Measurements from ENCODE around the gene NBAS. TPM values are rescaled to one million over a fixed set of nuclear protein-coding genes. Genes with fewer than 3 reads are reported as not detected.

The NBAS gene
- total and polyA plus RNA-seq, 7 experiments from 2014 or later, result 18.6 to 41.6 (median 32.7) TPM

DNA sequence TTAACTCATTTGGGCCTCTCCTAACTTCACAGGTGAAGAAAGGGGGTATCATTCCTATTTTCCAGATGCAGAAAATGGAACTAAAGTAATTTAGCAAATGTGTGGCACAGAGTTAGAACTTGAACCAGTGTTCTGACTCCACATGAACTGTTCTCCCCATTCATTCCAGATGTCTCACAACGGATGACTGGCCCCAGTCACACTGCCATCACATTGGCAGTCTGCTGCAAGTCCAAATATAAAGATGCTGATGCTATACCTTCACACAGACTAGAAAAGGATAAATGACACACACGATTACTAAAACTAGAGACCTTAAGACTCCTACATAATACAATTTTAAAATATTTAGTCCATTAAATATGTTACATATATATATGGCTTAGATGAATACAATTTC is 195.7 kb downstream of the NBAS start:
- no peak overlapping the region for H3K27ac Mint-ChIP-seq
- peaks cover 0 to 11% (median 0%) of the 10 kb centered on the region in 7 donors for H3K4me1 Mint-ChIP-seq
- POLR2A ChIA-PET, result no interaction called here
- H3K4me3 Mint-ChIP-seq, result no peak overlapping the region
- Histone ChIP-seq H3K27me3 (ENCODE audit: control insufficient read depth in 2 of 2, insufficient read depth in 2 of 2, low read length in 2 of 2) (no peaks in the 10 kb centered on the region), H3K36me3 (ENCODE audit: control insufficient read depth in 2 of 3, insufficient read depth in 3 of 3, low read length in 3 of 3) (peaks cover 0 to 32% (median 4%) of the 10 kb centered on the region in 3 experiments), H3K4me1 (ENCODE audit: control insufficient read depth in 2 of 2, insufficient read depth in 2 of 2, low read length in 2 of 2) (no peaks in the 10 kb centered on the region), H3K27ac (ENCODE audit: low read depth, low read length) (no peak overlapping the region), H3K4me3 (ENCODE audit: low read length) (no peak overlapping the region), H3K9me3 (ENCODE audit: control insufficient read depth in 2 of 3, low read length in 3 of 3) (no peaks in the 10 kb centered on the region)
- H3K27me3 Mint-ChIP-seq, result no peaks in the 10 kb centered on the region
- H3K36me3 Mint-ChIP-seq, result peaks cover 6 to 57% (median 36%) of the 10 kb centered on the region in 5 donors
- ATAC-seq, result no peak
- no peaks in the 10 kb centered on the region for H3K9me3 Mint-ChIP-seq
- CTCF ChIA-PET, result interaction anchor here (0.8 kb wide), 1 partner anchor 9 kb away, joined by 3 read pairs; no protein-coding TSS in a partner anchor
- intact Hi-C loops (cut with micrococcal nuclease), result no loop called here
- DNase-seq, result no peak

DNA sequence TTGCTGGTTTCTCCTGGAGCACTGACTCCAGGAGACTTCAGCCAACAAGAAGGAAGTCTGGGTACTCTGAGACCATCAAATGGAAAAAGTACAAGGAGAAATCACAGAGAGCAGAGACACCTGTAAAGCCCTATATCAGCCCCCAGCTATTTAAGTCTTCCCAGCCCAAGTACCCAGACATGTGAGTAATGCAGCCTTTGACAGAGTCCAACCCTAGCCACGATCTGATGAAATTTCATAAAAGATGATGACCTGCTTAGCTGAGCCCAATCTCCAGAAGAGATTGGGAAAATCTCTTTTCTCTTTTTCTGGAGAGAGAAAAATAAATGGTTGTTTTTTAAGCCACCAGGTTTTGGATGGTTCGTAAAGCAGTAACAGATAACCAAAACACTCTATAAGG is 196.6 kb downstream of the NBAS start:
- Histone ChIP-seq H3K4me3 (ENCODE audit: low read length) (no peak overlapping the region), H3K9me3 (ENCODE audit: control insufficient read depth in 2 of 3, low read length in 3 of 3) (no peaks in the 10 kb centered on the region), H3K36me3 (ENCODE audit: control insufficient read depth in 2 of 3, insufficient read depth in 3 of 3, low read length in 3 of 3) (peaks cover 0 to 32% (median 4%) of the 10 kb centered on the region in 3 experiments), H3K27me3 (ENCODE audit: control insufficient read depth in 2 of 2, insufficient read depth in 2 of 2, low read length in 2 of 2) (no peaks in the 10 kb centered on the region), H3K4me1 (ENCODE audit: control insufficient read depth in 2 of 2, insufficient read depth in 2 of 2, low read length in 2 of 2) (no peaks in the 10 kb centered on the region), H3K27ac (ENCODE audit: low read depth, low read length) (no peak overlapping the region)
- Mint-ChIP-seq H3K4me3 (no peak overlapping the region), H3K4me1 (peaks cover 0 to 11% (median 0%) of the 10 kb centered on the region in 7 donors), H3K9me3 (no peaks in the 10 kb centered on the region), H3K27me3 (no peaks in the 10 kb centered on the region), H3K36me3 (peaks cover 6 to 63% (median 41%) of the 10 kb centered on the region in 5 donors), H3K27ac (no peak overlapping the region)
- DNase-seq, result no peak
- POLR2A ChIA-PET, result no interaction called here
- ATAC-seq, result no peak
- intact Hi-C loops (cut with micrococcal nuclease), result no loop called here
- CTCF ChIA-PET, result no interaction called here

- Mint-ChIP-seq H3K4me1 (peaks cover 0 to 11% (median 0%) of the 10 kb centered on the region in 7 donors), H3K36me3 (peaks cover 6 to 63% (median 41%) of the 10 kb centered on the region in 5 donors), H3K4me3 (no peak overlapping the region), H3K9me3 (no peaks in the 10 kb centered on the region), H3K27me3 (no peaks in the 10 kb centered on the region), H3K27ac (no peak overlapping the region)
- H3K36me3 ChIP-seq (ENCODE audit: control insufficient read depth in 2 of 3, insufficient read depth in 3 of 3, low read length in 3 of 3), result peaks cover 0 to 32% (median 4%) of the 10 kb centered on the region in 3 experiments
- no peak for ATAC-seq
- DNase-seq, result no peak
- H3K27me3 ChIP-seq (ENCODE audit: control insufficient read depth in 2 of 2, insufficient read depth in 2 of 2, low read length in 2 of 2), result no peaks in the 10 kb centered on the region
- no peak overlapping the region for H3K4me3 ChIP-seq (ENCODE audit: low read length)
- H3K9me3 ChIP-seq (ENCODE audit: control insufficient read depth in 2 of 3, low read length in 3 of 3), result no peaks in the 10 kb centered on the region
- POLR2A ChIA-PET, result no interaction called here
- H3K27ac ChIP-seq (ENCODE audit: low read depth, low read length), result no peak overlapping the region
- CTCF ChIA-PET, result no interaction called here
- intact Hi-C loops (cut with micrococcal nuclease), result no loop called here
- no peaks in the 10 kb centered on the region for H3K4me1 ChIP-seq (ENCODE audit: control insufficient read depth in 2 of 2, insufficient read depth in 2 of 2, low read length in 2 of 2)
Observed at GRCh38 chr2:15363734-15364133, 197.4 kb downstream of the NBAS start.

GRCh38 chr2:15363142-15363541 is 198.0 kb downstream of the NBAS start:
- Mint-ChIP-seq H3K9me3 (no peaks in the 10 kb centered on the region), H3K27ac (no peak overlapping the region), H3K4me3 (no peak overlapping the region), H3K4me1 (peaks cover 0 to 11% (median 0%) of the 10 kb centered on the region in 7 donors), H3K27me3 (no peaks in the 10 kb centered on the region), H3K36me3 (peaks cover 6 to 67% (median 41%) of the 10 kb centered on the region in 5 donors)
- no peaks in the 10 kb centered on the region for H3K9me3 ChIP-seq (ENCODE audit: control insufficient read depth in 2 of 3, low read length in 3 of 3)
- H3K4me3 ChIP-seq (ENCODE audit: low read length), result no peak overlapping the region
- ATAC-seq (no peak), DNase-seq (no peak)
- H3K36me3 ChIP-seq (ENCODE audit: control insufficient read depth in 2 of 3, insufficient read depth in 3 of 3, low read length in 3 of 3), result peaks cover 0 to 36% (median 4%) of the 10 kb centered on the region in 3 experiments
- H3K27me3 ChIP-seq (ENCODE audit: control insufficient read depth in 2 of 2, insufficient read depth in 2 of 2, low read length in 2 of 2), result no peaks in the 10 kb centered on the region
- intact Hi-C loops (cut with micrococcal nuclease), result no loop called here
- ChIA-PET POLR2A (no interaction called here), CTCF (no interaction called here)
- H3K27ac ChIP-seq (ENCODE audit: low read depth, low read length), result no peak overlapping the region
- no peaks in the 10 kb centered on the region for H3K4me1 ChIP-seq (ENCODE audit: control insufficient read depth in 2 of 2, insufficient read depth in 2 of 2, low read length in 2 of 2)

GRCh38 chr2:15359716-15360531 is 201.2 kb downstream of the NBAS start:
- Mint-ChIP-seq H3K36me3 (peaks cover 0 to 74% (median 46%) of the 10 kb centered on the region in 5 donors), H3K27ac (no peak overlapping the region), H3K4me1 (peaks cover 0 to 3% (median 0%) of the 10 kb centered on the region in 7 donors), H3K9me3 (no peaks in the 10 kb centered on the region), H3K4me3 (no peak overlapping the region), H3K27me3 (no peaks in the 10 kb centered on the region)
- ATAC-seq (no peak), DNase-seq (no peak)
- H3K27ac ChIP-seq (ENCODE audit: low read depth, low read length), result no peak overlapping the region
- CTCF ChIA-PET, result no interaction called here
- H3K4me1 ChIP-seq (ENCODE audit: control insufficient read depth in 2 of 2, insufficient read depth in 2 of 2, low read length in 2 of 2), result no peaks in the 10 kb centered on the region
- H3K27me3 ChIP-seq (ENCODE audit: control insufficient read depth in 2 of 2, insufficient read depth in 2 of 2, low read length in 2 of 2), result no peaks in the 10 kb centered on the region
- no peak overlapping the region for H3K4me3 ChIP-seq (ENCODE audit: low read length)
- POLR2A ChIA-PET, result no interaction called here
- intact Hi-C loops (cut with micrococcal nuclease), result no loop called here
- peaks cover 0 to 44% (median 0%) of the 10 kb centered on the region in 3 experiments for H3K36me3 ChIP-seq (ENCODE audit: control insufficient read depth in 2 of 3, insufficient read depth in 3 of 3, low read length in 3 of 3)
- H3K9me3 ChIP-seq (ENCODE audit: control insufficient read depth in 2 of 3, low read length in 3 of 3), result no peaks in the 10 kb centered on the region

DNA sequence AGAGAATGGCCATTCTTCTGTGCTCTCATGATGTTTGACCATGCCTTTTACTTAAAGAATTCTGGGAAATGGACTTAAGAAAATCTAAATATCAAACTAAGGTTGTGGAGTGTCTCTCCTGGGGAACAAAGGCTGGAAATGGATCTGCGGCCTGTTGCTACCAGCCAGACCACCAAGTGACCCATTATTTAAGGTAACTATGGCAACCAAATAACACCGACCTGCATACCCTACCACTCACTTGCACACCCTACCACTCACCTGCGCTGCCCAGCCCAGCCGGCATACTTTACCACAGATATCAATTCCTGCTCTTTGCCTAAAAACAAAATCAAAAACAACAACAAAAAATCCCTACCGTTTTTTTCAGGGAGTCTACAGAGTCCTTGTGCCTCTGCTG is 203.2 kb downstream of the NBAS start:
- H3K27ac ChIP-seq (ENCODE audit: low read depth, low read length), result no peak overlapping the region
- ChIA-PET CTCF (no interaction called here), POLR2A (no interaction called here)
- no peak overlapping the region for H3K4me3 ChIP-seq (ENCODE audit: low read length)
- no peaks in the 10 kb centered on the region for H3K27me3 Mint-ChIP-seq
- intact Hi-C loops (cut with micrococcal nuclease), result no loop called here
- H3K27ac Mint-ChIP-seq, result no peak overlapping the region
- H3K4me1 ChIP-seq (ENCODE audit: control insufficient read depth in 2 of 2, insufficient read depth in 2 of 2, low read length in 2 of 2), result no peaks in the 10 kb centered on the region
- no peaks in the 10 kb centered on the region for H3K9me3 Mint-ChIP-seq
- no peaks in the 10 kb centered on the region for H3K27me3 ChIP-seq (ENCODE audit: control insufficient read depth in 2 of 2, insufficient read depth in 2 of 2, low read length in 2 of 2)
- no peaks in the 10 kb centered on the region for H3K9me3 ChIP-seq (ENCODE audit: control insufficient read depth in 2 of 3, low read length in 3 of 3)
- DNase-seq (no peak), ATAC-seq (no peak)
- H3K4me1 Mint-ChIP-seq, result no peaks in the 10 kb centered on the region
- H3K36me3 Mint-ChIP-seq, result peaks cover 2 to 73% (median 47%) of the 10 kb centered on the region in 5 donors
- H3K4me3 Mint-ChIP-seq, result no peak overlapping the region
- H3K36me3 ChIP-seq (ENCODE audit: control insufficient read depth in 2 of 3, insufficient read depth in 3 of 3, low read length in 3 of 3), result peaks cover 0 to 29% (median 3%) of the 10 kb centered on the region in 3 experiments

DNA sequence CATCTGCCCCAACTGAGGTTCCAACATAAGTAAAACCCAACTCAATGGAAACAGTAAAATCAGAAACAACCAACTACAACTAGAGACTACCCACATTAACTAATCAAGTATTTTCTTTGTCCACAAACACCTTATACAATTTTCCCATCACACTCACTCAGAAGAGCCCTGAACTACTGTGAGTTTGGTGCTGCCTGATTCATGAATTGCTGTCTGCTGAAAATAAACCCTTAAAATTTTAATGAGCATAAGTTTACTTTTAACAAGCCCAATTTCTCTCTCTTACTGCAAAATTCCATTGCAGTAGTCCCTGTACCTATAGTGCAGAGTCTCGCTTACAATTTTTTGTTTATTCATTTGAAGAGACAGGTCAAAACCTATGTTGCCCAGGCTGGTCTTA is 203.9 kb downstream of the NBAS start:
- H3K9me3 ChIP-seq (ENCODE audit: control insufficient read depth in 2 of 3, low read length in 3 of 3), result no peaks in the 10 kb centered on the region
- H3K4me1 Mint-ChIP-seq, result no peaks in the 10 kb centered on the region
- H3K27ac ChIP-seq (ENCODE audit: low read depth, low read length), result no peak overlapping the region
- no peaks in the 10 kb centered on the region for H3K27me3 ChIP-seq (ENCODE audit: control insufficient read depth in 2 of 2, insufficient read depth in 2 of 2, low read length in 2 of 2)
- intact Hi-C loops (cut with micrococcal nuclease), result no loop called here
- H3K36me3 Mint-ChIP-seq, result peaks cover 7 to 73% (median 52%) of the 10 kb centered on the region in 5 donors
- ChIA-PET CTCF (no interaction called here), POLR2A (no interaction called here)
- H3K9me3 Mint-ChIP-seq, result no peaks in the 10 kb centered on the region
- H3K27me3 Mint-ChIP-seq, result no peaks in the 10 kb centered on the region
- peaks cover 0 to 32% (median 3%) of the 10 kb centered on the region in 3 experiments for H3K36me3 ChIP-seq (ENCODE audit: control insufficient read depth in 2 of 3, insufficient read depth in 3 of 3, low read length in 3 of 3)
- no peaks in the 10 kb centered on the region for H3K4me1 ChIP-seq (ENCODE audit: control insufficient read depth in 2 of 2, insufficient read depth in 2 of 2, low read length in 2 of 2)
- no peak for ATAC-seq
- peak overlapping the region in 2 of 9 donors; percentile 1 to 13 for H3K27ac Mint-ChIP-seq
- H3K4me3 Mint-ChIP-seq, result no peak overlapping the region
- DNase-seq, result no peak
- no peak overlapping the region for H3K4me3 ChIP-seq (ENCODE audit: low read length)
